ENCODE measurements around the gene PDZD4. TPM values are rescaled to one million over a fixed set of nuclear protein-coding genes. Genes with fewer than 3 reads are reported as not detected.

PDZD4 gene
- total RNA-seq, 4 donors from 2014 or later = 1.9 to 2.6 (median 2.2) TPM

GRCh38 chrX:153803211-153804099 is 26.9 kb downstream of the PDZD4 start:
- TF ChIP-seq CTCF (IDR thresholded peaks at IDR 0.05) = no peak
- DNase-seq (ENCODE audit: low spot score) = no peak
- ATAC-seq (ENCODE audit: low FRiP score) = no peak

- DNase-seq (ENCODE audit: low spot score) (no peak), ATAC-seq (ENCODE audit: low FRiP score) (no peak)
- no peak for TF ChIP-seq CTCF (IDR thresholded peaks at IDR 0.05)
Measured at GRCh38 chrX:153802513-153803045, 27.8 kb downstream of the PDZD4 start.

GRCh38 chrX:153801669-153802068 is 28.7 kb downstream of the PDZD4 start:
- TF ChIP-seq CTCF (IDR thresholded peaks at IDR 0.05) = no peak
- DNase-seq (ENCODE audit: low spot score) (no peak), ATAC-seq (ENCODE audit: low FRiP score) (no peak)

GRCh38 chrX:153800746-153801145 is 29.6 kb downstream of the PDZD4 start:
- no peak for TF ChIP-seq CTCF (IDR thresholded peaks at IDR 0.05)
- no peak for DNase-seq (ENCODE audit: low spot score)
- no peak for ATAC-seq (ENCODE audit: low FRiP score)

GRCh38 chrX:153800177-153800722 is 30.1 kb downstream of the PDZD4 start:
- no peak for TF ChIP-seq CTCF (IDR thresholded peaks at IDR 0.05)
- DNase-seq (ENCODE audit: low spot score) (no peak), ATAC-seq (ENCODE audit: low FRiP score) (no peak)

GRCh38 chrX:153799326-153799725 is 31.0 kb downstream of the PDZD4 start:
- ATAC-seq (ENCODE audit: low FRiP score) = no peak
- no peak for TF ChIP-seq CTCF (IDR thresholded peaks at IDR 0.05)
- no peak for DNase-seq (ENCODE audit: low spot score)
